Stimulated activated CD8-positive, alpha-beta memory T cell treated with anti-CD3 and anti-CD28 coated beads, Interleukin-15, amount 100 ng/mL, for 4 hours (primary cell): Measurements from ENCODE around the gene MMP3.

Source experiments
- DNase-seq, 2 donors: peaks; one replicate each; pipeline ENCODE4 v3.0.0-alpha.2; 2020; ENCODE audit warnings: low read depth in 2 of 2

Gene MMP3

DNA sequence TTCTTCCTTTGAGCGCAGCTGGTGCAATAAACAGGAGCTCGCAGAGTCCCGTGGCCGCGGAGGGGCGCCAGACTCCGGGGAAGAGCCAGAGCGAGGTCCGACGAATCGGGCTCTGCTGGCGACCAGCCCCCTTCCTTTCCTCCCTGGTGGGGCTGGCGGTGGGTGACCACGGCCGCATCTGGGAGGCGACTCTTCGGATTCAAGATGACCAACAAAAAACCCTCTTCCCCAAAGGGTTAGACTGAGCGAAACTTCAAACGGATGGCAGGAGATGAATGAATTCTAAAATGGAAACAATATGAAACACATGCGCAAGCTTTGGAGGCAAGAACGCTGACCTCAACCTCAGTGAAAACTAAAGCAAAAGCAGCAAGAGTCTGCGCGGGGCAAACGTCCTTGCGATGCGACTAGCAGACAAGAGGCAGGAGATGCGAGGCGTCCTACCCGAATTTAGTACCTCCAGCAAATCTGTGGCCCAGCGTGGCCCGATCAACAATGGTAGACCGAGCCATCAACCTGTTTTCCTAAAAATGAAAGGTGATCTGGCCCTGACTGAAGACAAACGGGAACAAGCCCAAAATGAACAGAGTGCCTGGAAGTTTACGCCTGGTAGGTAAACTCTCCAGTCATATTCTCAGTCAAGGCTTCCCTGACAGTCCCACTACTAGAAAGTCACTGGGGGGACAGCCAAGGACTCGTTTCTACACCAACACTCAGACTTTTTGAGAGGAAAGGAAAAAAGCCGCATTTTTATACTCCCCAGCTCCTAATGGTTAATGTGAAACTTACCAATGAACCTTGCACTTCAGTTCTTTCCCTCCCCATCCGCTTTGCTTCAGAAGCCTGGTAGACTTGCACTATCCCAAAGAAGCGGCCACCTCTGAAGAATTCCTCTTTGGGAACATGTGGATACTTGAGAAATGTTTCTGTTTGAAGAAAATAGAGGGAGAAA is 11.6 kb downstream of the MMP3 start:
- no peak for DNase-seq

DNA sequence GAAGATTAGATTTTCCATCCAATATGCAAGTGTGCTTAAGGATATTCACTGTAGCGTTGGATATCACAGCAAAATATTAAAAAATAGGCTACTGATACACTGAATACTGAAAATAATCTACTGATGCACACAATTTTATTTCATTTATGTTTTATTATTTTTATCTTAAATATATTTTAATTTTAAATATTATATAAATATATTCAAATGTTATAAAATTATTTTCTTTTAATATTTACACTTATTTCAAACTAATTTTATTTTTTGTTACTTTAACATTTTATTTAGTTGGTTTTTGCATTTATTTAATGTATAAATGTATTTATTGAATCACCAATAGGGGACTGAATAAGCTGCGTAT is 12.3 kb downstream of the MMP3 start:
- no peak for DNase-seq

DNA sequence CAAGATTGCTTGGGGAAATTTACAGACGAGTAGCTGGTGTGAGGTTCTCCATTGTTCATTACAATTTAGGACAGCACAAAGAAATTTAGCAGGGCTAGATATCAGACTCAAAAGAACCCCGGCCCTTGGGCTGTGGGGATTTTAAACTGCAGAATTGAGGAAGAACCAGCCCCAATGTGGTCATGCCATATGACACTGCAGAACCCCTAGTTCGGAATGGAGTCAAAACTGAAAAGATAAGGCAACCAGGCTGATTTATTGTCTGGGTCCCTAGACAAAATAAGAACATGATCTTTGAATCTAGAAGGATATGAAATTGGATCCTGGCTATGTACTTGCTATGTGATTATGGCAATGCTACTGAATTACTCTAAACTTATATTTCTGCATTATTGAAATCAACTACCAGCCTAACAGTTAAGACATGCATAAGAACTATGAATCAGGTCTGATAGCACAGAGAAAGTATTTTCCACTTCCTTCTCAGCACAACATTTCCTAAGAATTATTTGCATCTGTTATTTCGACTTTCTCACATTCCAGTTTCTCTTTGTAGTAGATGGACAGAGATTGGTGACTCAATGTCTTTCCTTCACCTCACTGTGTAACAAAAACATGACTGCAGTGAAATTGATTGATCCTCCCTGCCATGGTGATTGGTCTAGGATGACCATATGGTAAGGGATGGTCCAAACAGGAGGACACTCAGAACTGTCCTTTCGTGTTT is 13.2 kb downstream of the MMP3 start:
- DNase-seq = no peak

DNA sequence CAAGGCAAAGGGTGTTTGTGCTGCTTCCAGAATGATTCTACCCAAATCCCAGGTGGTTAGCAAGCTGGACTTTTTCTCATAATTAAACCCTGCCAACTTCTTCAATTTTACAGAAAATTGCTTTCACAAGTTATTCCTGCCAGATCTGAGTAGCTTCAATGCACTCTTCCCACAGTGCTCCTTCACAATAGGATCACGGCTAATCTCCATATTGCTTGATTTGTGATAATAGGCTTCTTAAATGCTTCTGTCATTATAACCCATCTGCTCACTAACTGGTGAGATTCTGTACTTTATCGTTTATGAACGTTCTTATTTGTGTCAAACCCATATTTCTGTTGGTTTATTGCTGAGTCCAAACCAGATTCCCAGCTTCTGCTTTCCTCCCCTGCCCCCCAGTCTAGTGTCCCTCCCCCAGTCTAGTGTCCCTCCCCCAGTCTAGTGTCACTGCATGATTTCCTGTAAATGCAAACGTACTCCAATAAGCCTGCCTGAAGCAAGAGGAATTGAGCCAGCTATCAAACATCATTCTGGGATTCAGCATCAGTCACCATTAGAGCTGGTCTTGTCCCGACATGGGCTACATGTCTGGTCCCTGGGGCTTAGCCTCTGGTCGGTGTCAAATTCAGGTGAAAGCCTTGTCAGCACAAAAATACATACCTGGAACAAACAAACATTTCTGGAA is 14.0 kb downstream of the MMP3 start:
- DNase-seq = no peak

- DNase-seq = no peak
Observed at GRCh38 chr11:102824556-102824955, 18.9 kb downstream of the MMP3 start.

GRCh38 chr11:102819491-102819890 is 23.9 kb downstream of the MMP3 start:
- DNase-seq = no peak

DNA sequence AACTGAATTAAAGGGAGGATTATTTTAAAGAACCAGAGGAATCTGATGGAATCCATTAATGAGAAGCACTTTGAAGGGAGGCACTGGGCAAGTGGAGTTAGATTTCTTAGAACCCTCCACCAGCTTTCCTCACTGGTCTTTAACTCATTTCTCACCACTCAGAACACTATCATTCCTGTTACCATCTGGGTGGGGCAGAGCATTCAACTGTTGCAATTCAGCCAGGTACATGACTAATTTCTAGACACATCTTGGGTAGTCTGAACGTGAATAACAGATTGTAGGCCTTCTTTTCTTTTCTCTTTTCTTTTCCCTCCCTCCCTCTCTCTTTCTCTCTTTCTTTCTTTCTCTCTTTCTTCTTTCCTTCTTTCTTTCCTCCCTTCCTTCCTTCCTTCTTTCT is 29.9 kb downstream of the MMP3 start:
- no peak for DNase-seq

- DNase-seq = no peak
Observed at GRCh38 chr11:102812188-102812587, 31.2 kb downstream of the MMP3 start.

- DNase-seq = no peak
Observed at GRCh38 chr11:102810950-102811660, 32.3 kb downstream of the MMP3 start.

DNA sequence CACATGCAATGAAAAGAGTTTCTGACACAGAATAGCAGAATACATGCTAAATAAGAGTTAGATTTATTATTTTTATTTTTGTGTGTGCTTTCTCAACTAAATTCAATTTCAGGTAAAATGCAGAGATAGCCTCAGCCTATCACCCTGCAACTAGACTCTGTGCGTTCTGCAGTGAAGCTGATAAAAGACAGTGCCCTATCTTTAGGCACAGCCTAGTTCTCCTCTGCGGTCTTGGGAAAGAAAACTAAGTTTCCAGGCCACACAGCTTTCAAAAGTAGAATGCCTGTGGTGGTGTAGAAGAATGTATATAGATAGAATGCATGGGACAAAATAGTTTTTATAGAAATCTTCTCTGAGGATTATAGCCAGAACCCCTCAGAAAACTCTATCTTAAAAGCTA is 33.4 kb downstream of the MMP3 start:
- no peak for DNase-seq

GRCh38 chr11:102807921-102808320 is 35.5 kb downstream of the MMP3 start:
- DNase-seq = no peak

- no peak for DNase-seq
Observed at GRCh38 chr11:102806296-102806695, 37.1 kb downstream of the MMP3 start.

DNA sequence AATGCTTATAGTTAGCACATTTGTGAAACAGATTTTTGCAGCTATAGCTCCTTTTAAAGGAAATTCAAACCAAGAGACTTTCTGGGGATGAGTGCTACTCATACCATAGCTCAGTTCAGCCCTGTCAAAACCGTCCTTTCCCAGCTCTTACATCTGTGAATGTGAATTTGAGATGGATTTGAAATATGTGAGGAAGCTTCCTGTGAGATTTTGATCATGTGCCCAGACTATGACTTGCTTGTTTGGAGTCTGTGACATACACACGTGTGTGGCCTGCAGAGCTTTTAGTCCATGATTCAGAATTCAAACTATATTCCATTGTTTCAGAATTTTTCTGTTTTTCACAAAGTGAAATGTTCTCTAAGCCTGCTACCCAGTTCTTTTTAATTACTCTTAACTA is 41.1 kb downstream of the MMP3 start:
- no peak for DNase-seq

DNA sequence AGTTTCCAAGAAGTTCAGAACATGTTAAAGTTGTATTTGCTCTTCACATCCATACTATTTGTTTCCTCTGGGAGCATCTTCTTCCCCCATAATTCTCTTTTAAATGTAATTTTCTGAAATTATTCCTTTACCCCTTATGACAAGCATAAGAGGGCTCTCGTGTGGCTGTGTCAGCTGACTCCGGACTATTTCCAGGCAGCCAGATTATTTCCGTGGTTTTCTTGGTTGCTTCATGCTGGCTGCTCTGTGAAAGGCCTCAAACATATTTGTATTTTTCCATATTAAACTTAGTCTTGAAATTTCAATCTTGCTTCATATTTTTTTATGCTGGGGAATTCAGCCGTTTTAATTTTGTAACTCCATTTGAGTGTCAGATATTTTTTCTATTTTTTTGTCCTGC is 42.6 kb downstream of the MMP3 start:
- no peak for DNase-seq

GRCh38 chr11:102799681-102800340 is 43.6 kb downstream of the MMP3 start:
- no peak for DNase-seq

GRCh38 chr11:102798012-102798746 is 45.2 kb downstream of the MMP3 start, which contains the start of gene MMP1:
Gene MMP1 (minus strand): TSS chr11:102798160. CDS start chr11:102798092, 68 bp downstream.
- DNase-seq = no peak

- no peak for DNase-seq
Observed at GRCh38 chr11:102794382-102794781, 49.0 kb downstream of the MMP3 start.

DNA sequence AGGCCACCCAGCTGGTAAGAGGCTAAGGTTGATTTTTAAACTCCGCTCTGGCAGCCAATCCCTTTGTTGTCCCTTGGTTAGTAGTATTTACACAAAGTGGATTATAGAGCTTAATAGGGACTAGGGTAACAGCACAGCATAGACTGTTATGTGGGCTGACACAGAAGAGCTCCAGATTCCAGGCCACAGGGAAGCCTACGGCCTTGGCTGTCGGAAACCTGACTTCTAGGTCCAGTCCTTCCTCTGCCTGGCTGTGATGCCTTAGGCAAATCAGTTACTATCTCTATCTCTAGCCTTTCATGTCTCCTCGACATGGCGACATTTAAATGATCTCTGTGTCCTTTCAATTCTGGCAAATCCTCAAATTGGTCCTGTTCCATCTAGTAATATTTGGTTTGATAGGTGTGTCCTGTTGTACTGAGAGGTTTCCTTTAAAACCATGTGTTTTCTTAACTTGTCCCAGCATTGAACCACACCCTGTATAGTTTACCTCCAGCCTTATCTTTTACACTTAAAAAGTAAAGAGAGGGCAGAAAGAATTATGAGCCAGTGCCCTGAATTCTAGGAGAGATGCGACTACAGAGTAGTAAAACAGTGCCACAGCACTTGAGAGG is 49.6 kb downstream of the MMP3 start:
- DNase-seq = no peak

DNA sequence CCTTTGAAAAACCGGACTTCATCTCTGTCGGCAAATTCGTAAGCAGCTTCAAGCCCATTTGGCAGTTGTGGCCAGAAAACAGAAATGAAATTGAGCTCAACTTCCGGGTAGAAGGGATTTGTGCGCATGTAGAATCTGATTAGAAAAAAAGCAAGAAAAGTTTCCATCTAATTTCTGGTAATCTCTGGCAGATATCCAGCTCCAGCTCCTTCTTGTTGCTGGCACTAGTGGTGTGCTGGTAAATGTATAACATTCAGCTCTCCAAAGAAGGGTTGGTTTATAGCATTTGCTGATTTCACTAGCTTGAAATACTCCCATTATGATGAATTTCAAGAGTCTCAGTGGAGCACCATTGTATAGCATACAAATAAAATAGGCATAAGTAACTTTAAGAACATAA is 50.8 kb downstream of the MMP3 start:
- DNase-seq = no peak
